Prostate gland (tissue), 2 donors: Measurements from ENCODE around the gene NFKBIL1. TPM values are rescaled to one million over a fixed set of nuclear protein-coding genes. Genes with fewer than 3 reads are reported as not detected.

ENCODE experiments used
- DNase-seq: peaks from one replicate; pipeline ENCODE4 v3.0.0-alpha.2; 2019; ENCODE audit warnings: low spot score
- H3K27ac ChIP-seq, 2 donors: fragments of 200-600 bp; sonication (generic); 2 replicates each; pipeline ENCODE4 v1.5.1; 2017 to 2019
- H3K27me3 ChIP-seq: fragments of 200-600 bp; sonication (generic); replicated peaks from 2 replicates; pipeline ENCODE4 v1.5.1; 2019; ENCODE audit not compliant: insufficient read depth
- H3K36me3 ChIP-seq, 2 donors: fragments of 200-600 bp; sonication (generic); 1 replicate in 1 of 2; 2 replicates in 1 of 2; pipeline versions ENCODE4 v1.5.1 to v1.8.1; 2017 to 2019
- H3K4me1 ChIP-seq: fragments of 200-600 bp; sonication (generic); replicated peaks from 2 replicates; pipeline ENCODE4 v1.5.1; 2019
- H3K4me3 ChIP-seq, 2 donors: fragments of 200-600 bp; sonication (generic); 2 replicates each; pipeline ENCODE4 v1.5.1; 2017 to 2019
- H3K9me3 ChIP-seq: fragments of 200-600 bp; sonication (generic); 2 replicates; pipeline ENCODE4 v1.5.1; 2017
- CTCF ChIP-seq, 4 experiments: fragments of 200-600 bp in 2 of 4; fragments of 450-650 bp in 2 of 4; sonication (generic) in 2 of 4; IDR thresholded peaks; 1 replicate in 3 of 4; 2 replicates in 1 of 4; pipeline ENCODE4 v1.5.1; 2016 to 2019; ENCODE audit warnings: antibody characterized with exemption in 4 of 4, mild to moderate bottlenecking in 2 of 4, moderate library complexity in 2 of 4
- POLR2A ChIP-seq: fragments of 450-650 bp; IDR thresholded peaks from one replicate; pipeline ENCODE4 v1.6.1; 2016; ENCODE audit warnings: antibody characterized with exemption, mild to moderate bottlenecking
- POLR2AphosphoS5 ChIP-seq: sonication (generic); formaldehyde crosslinking; IDR thresholded peaks from one replicate; pipeline ENCODE4 v1.6.1; 2017; ENCODE audit warnings: antibody characterized with exemption
- WGBS: methylation state at CpG from one replicate; pipeline ENCODE4 v1.1.5; 2018; 5-methylcytosine and 5-hydroxymethylcytosine counted together
- intact Hi-C: fragments of 100-400 bp; cut with DNase I; formaldehyde crosslinking; loops from one replicate; pipeline ENCODE4 v1.14.2; 2022
- total RNA-seq, 2 donors: library from RNA; depleted of rRNA; stranded (reverse); fragments of >200 nt; gene quantifications; one replicate each; pipeline ENCODE4 v1.1.0, GENCODE V29; 2016

The NFKBIL1 gene
- total RNA-seq, 2 donors from 2014 or later, result 38.0 to 48.7 TPM

- Histone ChIP-seq H3K4me1 (no peaks in the 10 kb centered on the region), H3K36me3 (peaks cover 11 to 13% of the 10 kb centered on the region in 2 donors), H3K9me3 (no peaks in the 10 kb centered on the region), H3K27ac (no peak overlapping the region), H3K4me3 (no peak overlapping the region), H3K27me3 (no peaks in the 10 kb centered on the region)
- DNase-seq, result no peak
- TF ChIP-seq POLR2AphosphoS5, result no peak
- no peak for TF ChIP-seq POLR2A
- no peak for TF ChIP-seq CTCF (IDR thresholded peaks at IDR 0.05)
- WGBS, result 78% methylated on average over 4 of the region's 4 CpGs
- intact Hi-C loops, result no loop called here
Observed at GRCh38 chr6:31528307-31528777, 19.1 kb upstream of the NFKBIL1 start.

GRCh38 chr6:31528821-31529328, 18.5 kb upstream of the NFKBIL1 start, which contains the start of gene MCCD1:
Gene MCCD1, plus strand, starts transcription at chr6:31528962. Its CDS starts 53 bp downstream, at chr6:31529015.
- no peaks in the 10 kb centered on the region for H3K27me3 ChIP-seq
- intact Hi-C loops, result no loop called here
- H3K27ac ChIP-seq, result no peak within 1 kb of the TSS

DNA sequence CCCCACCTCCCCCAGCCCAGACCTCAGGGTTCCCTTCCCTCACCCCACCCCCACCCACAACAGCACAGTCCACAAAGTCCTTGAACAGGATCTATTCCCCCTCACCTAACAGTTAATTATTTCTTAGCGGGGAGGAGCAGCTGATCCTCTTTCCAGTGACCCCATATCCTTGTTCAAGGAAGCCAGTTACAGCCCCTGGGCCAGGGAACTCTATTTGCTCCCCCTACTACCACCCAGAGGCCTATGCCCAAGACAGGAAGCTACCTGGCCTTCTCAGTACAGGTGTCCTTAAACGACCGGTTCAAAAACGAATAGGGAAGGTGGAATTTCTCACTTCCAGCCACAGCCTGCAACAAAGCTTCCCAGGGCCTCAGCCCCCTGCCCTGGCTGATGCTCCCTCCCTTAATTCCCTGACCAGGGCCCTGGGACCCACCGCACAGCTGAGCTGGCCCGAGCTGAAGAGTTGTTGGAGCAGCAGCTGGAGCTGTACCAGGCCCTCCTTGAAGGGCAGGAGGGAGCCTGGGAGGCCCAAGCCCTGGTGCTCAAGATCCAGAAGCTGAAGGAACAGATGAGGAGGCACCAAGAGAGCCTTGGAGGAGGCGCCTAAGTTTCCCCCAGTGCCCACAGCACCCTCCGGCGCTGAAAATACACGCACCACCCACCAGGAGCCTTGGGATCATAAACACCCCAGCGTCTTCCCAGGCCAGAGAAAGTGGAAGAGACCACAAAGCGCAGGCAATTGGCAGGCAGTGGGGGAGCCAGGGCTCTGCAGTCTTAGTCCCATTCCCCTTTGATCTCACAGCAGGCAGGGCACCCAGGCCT, 17.9 kb upstream of the NFKBIL1 start:
- peaks cover 11 to 14% of the 10 kb centered on the region in 2 donors for H3K36me3 ChIP-seq
- no peaks in the 10 kb centered on the region for H3K9me3 ChIP-seq
- DNase-seq, result no peak
- TF ChIP-seq CTCF (IDR thresholded peaks at IDR 0.05) (no peak), POLR2AphosphoS5 (no peak), POLR2A (no peak)
- no peak overlapping the region for H3K4me3 ChIP-seq
- no peaks in the 10 kb centered on the region for H3K4me1 ChIP-seq
- no peaks in the 10 kb centered on the region for H3K27me3 ChIP-seq
- H3K27ac ChIP-seq, result no peak overlapping the region
- WGBS, result 44% methylated on average over 12 of the region's 12 CpGs
- intact Hi-C loops, result no loop called here

More at GRCh38 chr6:31528821-31529328, 18.5 kb upstream of the NFKBIL1 start, which contains the start of gene MCCD1:
- TF ChIP-seq POLR2AphosphoS5, result no peak
- no peak for TF ChIP-seq POLR2A
- TF ChIP-seq CTCF (IDR thresholded peaks at IDR 0.05), result no peak
- no peak within 1 kb of the TSS for H3K4me3 ChIP-seq
- H3K36me3 ChIP-seq, result peaks cover 11 to 13% of the 10 kb centered on the region in 2 donors
- H3K4me1 ChIP-seq, result no peaks in the 10 kb centered on the region
- no peaks in the 10 kb centered on the region for H3K9me3 ChIP-seq
- 74% methylated on average over 7 of the region's 7 CpGs for WGBS
- no peak for DNase-seq

DNA sequence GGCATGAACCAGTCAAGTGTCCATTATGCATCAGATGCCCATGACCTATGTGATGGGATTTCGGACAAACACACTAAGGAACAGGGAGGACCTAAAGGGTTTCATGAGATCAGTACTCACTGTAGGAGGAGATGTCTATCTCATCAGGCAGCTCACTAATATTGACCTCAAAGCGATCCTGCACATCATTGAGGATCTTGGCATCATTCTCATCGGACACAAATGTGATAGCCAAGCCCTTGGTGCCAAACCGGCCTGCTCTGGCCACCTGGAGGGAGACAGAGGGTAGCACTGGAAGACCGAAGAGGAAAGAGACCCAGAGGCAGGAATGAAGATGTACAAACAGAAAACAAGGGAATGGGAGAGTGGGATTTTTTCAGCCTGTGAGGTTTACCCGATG, 16.7 kb upstream of the NFKBIL1 start:
- 72% methylated on average over 6 of the region's 6 CpGs for WGBS
- intact Hi-C loops, result no loop called here
- no peaks in the 10 kb centered on the region for H3K4me1 ChIP-seq

More for the DNA sequence above, 16.7 kb upstream of the NFKBIL1 start:
- Histone ChIP-seq H3K9me3 (no peaks in the 10 kb centered on the region), H3K4me3 (no peak overlapping the region), H3K36me3 (peaks cover 15 to 22% of the 10 kb centered on the region in 2 donors), H3K27me3 (no peaks in the 10 kb centered on the region), H3K27ac (no peak overlapping the region)
- no peak for DNase-seq
- TF ChIP-seq CTCF (IDR thresholded peaks at IDR 0.05) (no peak), POLR2A (no peak), POLR2AphosphoS5 (no peak)
